T47D (cell line): Measurements from ENCODE around the gene GABPA.
"Not testable (repeated sequence)": the region's sequence is repeated elsewhere in the genome, so short reads cannot be mapped to it uniquely, and the experiment has no call there.

Experiments used
- DNase-seq, 2 experiments: peaks; one replicate each; pipeline versions ENCODE4 v3.0.0 to v3.0.0-alpha.2; 2011 to 2012; ENCODE audit warnings: low read depth in 1 of 2, low spot score in 1 of 2
- JUND ChIP-seq: IDR thresholded peaks from 2 replicates; pipeline ENCODE4 v1.6.1; 2012; ENCODE audit warnings: low read depth
- in situ Hi-C: cut with HindIII; loops from 2 replicates; pipeline ENCODE4 v1.10.0; 2016; ENCODE audit warnings: low sequenced_read_pairs, low pct_unique_long_range_greater_than_20kb

Gene GABPA

DNA sequence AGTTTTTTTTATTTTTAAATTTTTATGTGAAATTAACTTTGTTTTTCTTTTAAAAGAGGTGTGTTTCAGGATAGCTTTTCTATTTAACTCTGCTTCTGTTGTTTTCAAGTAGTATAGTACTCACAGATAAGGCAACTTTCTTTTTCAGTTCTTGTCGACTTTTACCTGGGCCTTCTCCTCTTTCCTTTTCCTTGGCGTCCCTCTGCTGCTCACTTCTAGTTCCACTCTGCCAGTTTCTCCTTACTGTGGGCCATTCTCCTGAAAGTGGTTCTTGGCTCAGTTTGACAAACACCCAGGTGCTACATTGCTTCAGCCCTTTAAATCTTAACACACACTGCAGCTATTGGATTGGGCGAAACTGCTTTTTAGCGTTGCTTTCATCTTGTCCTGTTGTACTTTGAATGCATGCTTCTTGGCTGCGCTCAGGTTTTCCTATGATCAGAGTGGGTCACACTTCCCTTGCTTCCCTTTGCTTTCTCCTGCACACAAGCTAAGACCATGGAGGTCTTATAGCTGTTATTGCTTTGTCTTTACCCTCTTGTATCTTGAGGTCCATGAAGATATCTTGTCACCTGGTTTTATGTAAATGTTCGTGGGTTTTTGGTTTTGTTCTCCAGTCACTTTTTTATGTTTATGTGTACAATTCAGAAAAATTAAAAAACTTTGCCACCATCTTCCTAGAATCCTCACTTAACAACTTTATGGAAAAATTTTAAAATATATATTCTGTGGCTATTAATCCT lies 21.6 kb downstream of the GABPA start:
- TF ChIP-seq JUND = no peak
- in situ Hi-C loops = no loop called here
- no peak for DNase-seq

DNA sequence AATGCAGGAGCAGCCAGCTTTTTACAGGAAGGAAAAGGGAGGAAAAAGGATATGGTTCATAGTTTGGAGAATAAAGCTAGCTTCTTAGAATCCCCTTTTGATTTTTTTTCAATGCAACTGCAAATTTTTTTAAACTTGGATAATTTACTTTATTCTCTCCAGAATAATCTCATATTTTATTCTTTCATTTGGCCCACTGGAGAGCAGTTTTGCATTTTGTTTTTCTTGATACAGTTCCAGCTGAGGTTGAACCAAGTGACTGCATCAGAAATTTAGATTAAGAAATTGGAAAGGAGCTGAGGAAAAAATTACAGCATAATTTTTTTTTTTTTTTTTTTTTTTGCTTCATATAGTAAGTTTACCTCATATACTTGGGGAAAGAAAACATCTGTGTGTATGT lies 22.8 kb downstream of the GABPA start:
- in situ Hi-C loops = no loop called here
- no peak for TF ChIP-seq JUND
- no peak for DNase-seq

DNA sequence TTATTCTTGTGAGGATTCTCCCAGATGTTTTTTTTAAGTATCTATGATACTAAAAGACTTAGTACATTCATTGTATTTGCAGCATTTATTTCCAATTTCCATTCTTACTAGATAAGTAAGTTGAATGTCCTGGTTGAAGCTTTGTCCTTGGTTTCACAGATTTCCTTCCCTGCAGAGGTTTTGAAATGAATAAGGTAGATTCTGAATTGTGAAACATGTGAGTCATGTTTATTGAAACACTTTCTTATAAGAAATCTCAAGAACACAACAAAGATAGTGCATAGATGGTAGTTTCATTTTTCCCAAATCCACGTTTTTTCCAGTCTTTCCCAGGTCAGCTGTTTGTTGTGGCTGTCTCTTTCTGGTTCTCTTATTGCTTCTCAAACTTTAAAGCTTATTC lies 24.8 kb downstream of the GABPA start:
- no peak for DNase-seq
- no peak for TF ChIP-seq JUND
- in situ Hi-C loops = no loop called here

DNA sequence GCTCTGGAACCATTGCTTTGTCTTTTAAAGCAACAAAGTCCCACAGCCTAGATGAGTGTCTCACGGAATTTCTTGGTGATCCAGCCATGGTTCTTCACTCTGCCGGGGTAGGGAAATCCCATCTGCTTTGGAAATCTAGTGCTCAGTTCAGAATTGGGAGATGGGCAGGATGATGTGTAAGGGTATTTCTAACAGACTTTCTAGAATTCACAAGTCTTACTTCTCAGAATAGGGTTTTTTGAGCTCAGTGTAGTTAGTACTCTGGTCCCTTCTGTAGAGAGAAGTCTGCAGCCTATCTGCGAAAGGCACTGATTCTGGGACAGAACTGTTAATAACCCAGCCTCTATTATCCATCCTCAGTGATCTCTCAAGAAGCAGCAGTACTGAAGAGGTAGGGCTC lies 25.3 kb downstream of the GABPA start:
- in situ Hi-C loops = no loop called here
- no peak for TF ChIP-seq JUND
- DNase-seq = no peak

DNA sequence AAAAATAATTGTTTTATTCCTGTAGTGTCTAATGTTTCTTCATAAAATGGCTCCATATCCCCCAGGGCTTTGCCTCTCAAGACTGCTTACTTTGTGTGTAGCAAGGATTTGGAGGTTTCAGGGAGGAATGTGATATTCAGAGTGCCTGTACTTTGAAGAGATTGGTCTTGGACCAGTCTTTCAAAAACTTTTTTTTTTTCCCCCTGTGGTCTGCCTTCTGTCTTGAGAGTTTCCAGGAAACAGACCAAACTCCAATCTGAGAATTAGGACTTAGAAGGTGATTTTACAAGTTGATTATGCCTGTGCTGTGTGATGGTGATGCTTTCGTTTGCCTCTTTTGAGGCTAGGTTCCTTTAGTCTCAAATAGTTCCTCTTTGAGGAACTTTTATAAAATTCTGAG lies 25.9 kb downstream of the GABPA start:
- no peak for TF ChIP-seq JUND
- no peak for DNase-seq
- in situ Hi-C loops = no loop called here

DNA sequence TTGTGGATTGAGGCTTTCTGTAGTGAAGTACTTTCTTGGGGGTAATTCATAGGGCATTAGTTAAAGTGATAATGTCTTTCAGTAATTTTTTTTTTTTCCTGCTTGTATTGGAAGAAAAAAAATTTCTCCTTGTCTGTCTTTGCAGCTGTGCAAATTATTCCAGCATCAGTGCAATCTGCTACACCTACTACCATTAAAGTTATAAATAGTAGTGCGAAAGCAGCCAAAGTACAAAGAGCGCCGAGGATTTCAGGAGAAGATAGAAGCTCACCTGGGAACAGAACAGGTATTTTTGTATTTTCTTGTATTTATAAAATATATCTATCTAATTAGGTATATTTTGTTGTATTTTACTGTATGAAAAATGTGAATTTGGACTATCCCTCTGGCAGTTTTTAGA lies 29.3 kb downstream of the GABPA start:
- no peak for TF ChIP-seq JUND
- DNase-seq = no peak
- in situ Hi-C loops = no loop called here

DNA sequence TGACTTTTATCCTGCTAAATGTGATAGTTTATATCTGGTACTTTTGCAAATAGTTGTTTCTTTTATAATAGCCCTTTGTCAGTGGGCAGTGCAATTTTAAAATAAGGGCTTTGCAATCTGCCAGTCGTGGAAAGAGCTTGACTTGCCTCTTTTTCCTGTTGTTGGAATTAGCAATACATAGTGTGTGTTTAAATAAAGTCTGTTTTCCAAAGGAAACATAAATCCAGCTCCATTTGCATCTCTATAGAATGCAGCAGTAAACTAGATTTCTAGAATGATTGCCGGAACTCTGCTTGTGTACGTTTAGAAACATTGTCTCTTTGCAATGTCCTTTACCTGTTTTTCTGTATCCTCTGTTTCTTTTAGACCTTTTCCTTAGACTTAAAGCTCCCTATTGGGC lies 33.1 kb downstream of the GABPA start:
- DNase-seq = no peak
- in situ Hi-C loops = no loop called here

DNA sequence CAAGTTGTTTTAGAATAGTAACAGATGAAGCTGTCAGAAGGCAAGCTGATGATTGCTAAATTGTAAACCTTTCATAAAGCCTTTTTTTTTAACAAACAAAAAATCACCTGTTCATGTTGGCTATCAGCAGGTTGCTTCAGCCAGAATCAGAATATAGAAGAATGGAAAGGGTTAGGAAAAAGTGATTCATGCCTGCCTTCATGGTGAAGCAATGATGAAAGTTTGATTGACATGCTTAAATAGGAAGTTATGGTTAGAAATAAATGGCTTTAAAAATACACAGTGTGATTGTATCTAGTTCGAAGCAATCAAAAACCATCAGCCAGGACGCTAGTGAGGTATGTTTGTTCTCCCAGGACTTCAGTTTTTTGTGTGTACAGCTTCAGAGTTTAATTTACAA lies 37.9 kb downstream of the GABPA start:
- peak in 1 of 2 experiments; percentile 20 for DNase-seq
- in situ Hi-C loops = no loop called here
- no peak for TF ChIP-seq JUND

More for the DNA sequence above, 33.1 kb downstream of the GABPA start:
- no peak for TF ChIP-seq JUND

DNA sequence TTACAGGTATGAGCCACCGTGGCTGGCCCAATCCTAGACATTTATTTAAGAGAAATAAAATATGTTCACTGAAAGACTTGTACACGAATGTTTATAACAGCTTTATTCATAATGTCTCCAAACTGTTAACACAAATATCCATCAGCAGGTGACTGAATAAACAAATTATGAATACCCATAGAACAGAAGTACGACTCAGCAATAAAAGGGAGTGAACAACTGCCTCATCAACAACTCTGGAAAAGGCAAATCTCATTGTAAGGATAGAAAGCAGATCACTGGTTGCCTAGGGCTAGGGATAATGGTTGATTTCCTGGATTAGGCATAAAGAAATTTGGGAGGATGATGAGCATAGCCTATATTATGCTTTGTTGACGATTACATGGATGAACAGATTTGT lies 41.7 kb downstream of the GABPA start:
- no peak for TF ChIP-seq JUND
- no peak for DNase-seq
- in situ Hi-C loops = no loop called here

DNA sequence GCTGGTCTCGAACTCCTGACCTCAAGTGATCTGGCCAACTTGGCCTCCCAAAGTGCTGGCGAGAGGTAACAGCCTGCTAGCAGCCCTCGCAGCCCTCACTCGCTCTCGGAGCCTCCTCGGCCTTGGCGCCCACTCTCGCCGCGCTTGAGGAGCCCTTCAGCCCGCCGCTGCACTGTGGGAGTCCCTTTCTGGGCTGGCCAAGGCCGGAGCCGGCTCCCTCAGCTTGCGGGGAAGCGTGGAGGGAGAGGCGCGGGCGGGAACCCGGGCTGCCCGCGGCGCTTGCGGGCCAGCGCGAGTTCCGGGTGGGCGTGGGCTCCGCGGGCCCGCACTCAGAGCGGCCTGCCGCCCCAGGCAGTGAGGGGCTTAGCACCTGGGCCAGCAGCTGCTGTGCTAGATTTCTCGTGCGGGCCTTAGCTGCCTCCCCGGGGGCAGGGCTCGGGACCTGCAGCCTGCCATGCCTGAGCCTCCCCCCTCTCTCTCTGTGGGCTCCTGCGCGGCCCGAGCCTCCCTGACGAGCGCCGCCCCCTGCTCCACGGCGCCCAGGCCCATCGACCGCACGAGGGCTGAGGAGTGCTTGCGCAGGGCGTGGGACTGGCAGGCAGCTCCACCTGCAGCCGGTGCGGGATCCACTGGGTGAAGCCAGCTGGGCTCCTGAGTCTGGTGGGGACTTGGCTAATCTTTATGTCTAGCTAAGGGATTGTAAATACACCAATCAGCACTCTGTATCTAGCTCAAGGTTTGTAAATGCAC lies 43.5 kb downstream of the GABPA start:
- in situ Hi-C loops, DNase-seq: not testable (repeated sequence)

DNA sequence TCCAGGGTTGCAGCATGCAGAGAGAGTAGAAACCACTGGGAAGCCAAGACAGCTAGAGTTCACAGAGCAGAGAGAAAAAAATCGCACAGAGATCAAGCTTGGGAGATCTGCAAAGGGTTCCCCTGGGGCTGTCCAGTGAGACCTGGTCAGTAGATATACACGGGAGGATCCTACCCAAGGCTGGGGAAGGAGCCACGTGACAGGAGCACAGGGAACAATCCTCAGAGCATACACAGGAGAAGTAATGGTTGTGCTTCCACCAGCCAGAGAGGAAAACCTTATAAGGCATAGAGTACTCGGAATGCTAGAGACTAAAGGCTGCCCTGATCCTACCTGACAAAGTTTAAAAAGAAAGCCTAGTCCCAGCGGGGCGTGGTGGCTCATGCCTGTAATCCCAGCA lies 53.9 kb downstream of the GABPA start:
- no peak for DNase-seq
- no peak for TF ChIP-seq JUND
- in situ Hi-C loops = no loop called here

DNA sequence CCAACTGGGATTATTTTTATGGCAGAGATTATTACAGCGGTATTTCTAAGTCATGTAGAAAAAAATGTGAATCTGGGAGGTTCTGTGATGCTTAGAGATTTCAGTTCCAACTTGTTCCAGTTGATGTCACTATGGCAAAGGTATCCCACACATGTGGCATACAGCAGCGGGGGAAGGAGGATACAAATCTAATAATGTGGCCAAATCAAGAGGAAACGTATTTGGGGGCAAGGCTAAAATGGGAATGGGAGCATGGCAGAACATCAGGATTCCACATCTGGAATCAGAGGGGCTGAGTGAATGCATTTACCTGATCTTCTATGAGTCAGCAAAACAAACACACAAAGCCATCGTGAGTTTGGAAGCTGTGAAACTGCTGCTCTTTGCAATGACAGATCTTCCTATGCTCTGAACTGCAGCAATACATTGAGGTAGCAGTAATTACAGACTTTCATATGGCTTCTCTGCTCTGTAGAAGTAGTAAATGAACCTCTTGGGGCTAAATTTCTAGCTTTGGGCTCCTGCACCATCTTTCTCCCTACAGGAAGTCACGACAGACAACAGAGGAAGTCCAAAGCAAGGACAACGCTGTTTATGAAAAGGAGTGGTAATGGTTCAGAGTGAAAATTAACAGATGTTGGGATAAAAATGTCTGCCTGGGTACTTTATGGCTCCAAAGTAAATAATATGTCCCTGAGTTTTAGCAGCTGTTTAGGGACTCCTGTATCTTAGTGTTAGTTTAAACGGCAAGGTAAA lies 55.5 kb downstream of the GABPA start:
- TF ChIP-seq JUND = no peak
- DNase-seq = peak; percentile 21 to 53
- in situ Hi-C loops = no loop called here

DNA sequence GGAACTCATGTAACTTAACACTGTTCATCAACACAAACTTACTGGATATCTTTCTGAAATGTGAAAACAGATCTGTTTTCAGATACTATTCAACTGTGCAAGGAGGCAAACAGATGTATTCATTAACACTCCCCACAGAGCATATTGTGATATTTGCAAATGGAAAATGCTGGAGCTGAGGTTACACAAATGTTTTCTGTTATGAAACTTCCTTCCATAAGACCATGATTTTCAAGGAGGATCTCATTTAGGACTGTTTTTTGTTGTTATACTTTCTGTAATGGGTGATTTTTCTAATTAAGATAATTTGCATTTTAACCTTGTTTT lies 56.1 kb downstream of the GABPA start:
- no peak for TF ChIP-seq JUND
- no peak for DNase-seq
- in situ Hi-C loops = no loop called here
